Measurements from ENCODE around the gene SPATA16.
"Not testable (repeated sequence)": the region's sequence is repeated elsewhere in the genome, so short reads cannot be mapped to it uniquely, and the experiment has no call there.

The SPATA16 gene

GRCh38 chr3:172869368-172869771 lies 271.7 kb downstream of the SPATA16 start:
- no peak for DNase-seq

- no peak for DNase-seq
Observed at GRCh38 chr3:172868582-172869200, 272.3 kb downstream of the SPATA16 start.

DNA sequence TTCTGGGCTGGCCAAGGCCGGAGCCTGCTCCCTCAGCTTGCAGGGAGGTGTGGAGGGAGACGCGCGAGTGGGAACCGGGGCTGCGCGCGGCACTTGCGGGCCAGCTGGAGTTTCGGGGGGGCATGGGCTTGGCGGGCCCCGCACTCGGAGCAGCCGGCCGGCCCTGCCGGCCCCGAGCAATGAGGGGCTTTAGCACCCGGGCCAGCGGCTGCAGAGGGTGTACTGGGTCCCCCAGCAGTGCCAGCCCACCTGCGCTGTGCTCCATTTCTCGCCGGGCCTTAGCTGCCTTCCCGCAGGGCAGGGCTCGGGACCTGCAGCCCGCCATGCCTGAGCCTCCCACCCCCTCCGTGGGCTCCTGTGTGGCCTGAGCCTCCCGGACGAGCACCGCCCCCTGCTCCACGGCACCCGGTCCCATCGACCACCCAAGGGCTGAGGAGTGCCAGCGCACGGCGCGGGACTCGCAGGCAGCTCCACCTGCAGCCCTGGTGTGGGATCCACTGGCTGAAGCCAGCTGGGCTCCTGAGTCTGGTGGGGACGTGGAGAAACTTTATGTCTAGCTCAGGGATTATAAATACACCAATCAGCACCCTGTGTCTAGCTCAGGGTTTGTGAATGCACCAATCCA lies 274.2 kb downstream of the SPATA16 start:
- DNase-seq, result not testable (repeated sequence)

GRCh38 chr3:172859041-172859440 lies 282.0 kb downstream of the SPATA16 start:
- no peak for DNase-seq

DNA sequence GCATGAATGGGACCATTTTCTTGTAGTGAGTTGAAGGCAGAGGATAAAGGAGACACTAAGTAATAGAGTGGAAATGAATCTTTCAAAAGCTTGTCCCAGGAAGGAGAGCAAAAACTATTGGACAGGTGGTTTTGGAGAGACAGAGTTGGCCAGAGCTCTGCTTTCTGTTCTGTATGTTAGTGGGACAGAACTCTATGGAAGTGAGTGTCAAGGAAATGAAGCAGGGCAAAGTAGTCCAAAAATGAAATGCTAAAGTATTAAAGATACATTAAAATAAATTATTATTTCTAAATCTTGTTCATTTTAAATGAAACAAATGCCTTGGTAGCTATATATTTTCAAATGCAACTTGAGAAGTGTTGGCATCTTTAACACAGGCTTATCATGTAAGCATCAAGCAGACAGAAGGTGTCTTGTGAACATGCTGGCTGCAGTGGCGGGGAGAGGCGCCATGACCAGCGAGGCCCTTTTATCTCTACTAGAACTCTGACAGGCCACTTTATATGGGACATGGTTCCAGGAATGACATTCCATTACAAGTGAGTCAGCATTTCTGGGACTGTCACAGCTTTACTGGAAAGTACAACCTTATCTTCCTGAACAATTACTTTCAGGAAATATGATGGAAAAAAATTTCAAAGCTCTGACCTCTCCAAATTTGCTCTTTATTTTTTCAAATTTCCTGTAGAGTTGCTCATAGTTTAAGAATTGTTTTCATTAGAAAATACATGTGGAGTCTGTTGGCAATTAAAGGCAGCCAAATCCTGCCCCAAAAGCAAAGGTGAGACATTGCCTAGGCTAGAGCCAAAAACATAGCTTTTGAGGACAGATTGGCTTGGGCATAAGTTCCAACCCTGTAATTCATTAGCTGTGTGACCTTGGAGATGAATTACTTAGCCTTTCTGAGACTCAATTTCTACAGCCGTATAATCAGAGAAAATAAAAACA lies 284.0 kb downstream of the SPATA16 start:
- DNase-seq, result no peak

- no peak for DNase-seq
Observed at GRCh38 chr3:172855037-172855436, 286.0 kb downstream of the SPATA16 start.

- no peak for DNase-seq
Observed at GRCh38 chr3:172853921-172854666, 286.9 kb downstream of the SPATA16 start.

DNA sequence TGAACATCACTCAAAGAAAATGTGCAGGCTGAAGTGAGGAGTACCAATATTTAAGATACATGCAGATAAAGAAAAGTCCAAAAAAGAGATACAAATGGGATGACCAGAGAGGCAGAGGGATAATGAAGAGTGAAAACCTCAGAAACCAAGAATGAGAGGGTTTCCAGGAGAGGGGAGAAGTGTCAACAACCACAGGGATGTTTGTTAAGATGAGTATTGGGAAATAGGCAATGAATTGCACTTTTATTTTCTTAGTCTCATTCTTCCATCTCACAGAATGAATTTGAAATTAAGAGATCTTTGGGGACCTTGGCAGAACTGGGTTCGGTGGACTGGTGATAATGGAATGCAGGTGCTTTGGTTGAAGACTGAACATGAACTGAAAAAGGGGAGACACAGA lies 288.0 kb downstream of the SPATA16 start:
- no peak for DNase-seq

DNA sequence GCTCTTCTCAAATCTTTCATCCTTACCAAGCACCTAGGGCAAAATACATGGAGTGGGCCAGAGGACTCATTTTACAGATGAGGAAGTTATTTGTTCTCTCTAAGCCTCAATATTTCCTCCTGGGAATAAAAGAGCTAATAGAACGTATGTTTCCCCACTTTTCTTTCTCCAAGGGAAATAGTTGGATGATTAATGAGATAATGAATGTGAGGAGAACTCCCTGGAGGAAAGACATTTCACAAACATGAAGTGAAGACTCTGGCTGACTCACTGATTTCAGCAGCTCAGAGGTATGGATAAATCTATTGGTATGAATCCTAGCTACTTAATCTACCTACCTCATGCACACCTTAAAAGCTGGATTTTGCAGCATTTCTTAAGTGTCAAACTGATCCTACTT lies 292.1 kb downstream of the SPATA16 start:
- no peak for DNase-seq

DNA sequence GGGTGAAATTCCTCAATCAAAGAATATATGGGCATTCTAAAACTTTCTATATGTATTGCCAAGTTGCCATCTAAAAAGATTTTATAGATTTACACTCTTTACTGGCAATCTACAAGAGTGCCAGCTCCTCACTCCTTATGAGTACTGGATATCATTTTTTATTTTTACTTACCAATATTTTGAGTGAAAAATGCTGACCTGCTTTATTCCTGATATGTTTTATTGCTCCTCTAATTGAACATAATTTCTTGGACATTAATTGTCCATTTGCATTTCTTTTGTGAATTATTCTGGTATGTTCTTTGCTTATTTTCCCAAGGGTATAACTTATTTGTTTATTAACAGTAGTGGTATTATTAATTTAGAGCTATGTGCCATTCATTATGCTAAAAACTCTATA lies 293.7 kb downstream of the SPATA16 start:
- no peak for DNase-seq

DNA sequence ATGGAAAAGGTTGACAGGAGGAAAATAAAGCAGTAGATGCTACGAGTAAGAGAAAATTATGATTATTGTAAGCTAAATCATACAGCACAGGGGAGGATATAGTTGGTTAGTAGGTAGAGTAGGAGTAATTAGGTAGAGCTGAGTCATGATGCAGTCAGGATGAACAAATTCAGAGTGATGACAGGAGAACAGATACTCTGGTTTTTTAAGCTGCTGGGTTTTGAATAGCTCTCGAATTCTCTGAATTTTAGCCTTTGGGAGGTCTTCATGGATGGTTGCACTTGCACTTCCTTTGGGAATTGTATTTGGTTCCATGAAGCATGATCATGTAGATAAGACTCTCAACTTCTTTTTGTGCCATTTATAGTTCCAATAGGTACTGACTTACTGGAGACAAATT lies 294.3 kb downstream of the SPATA16 start:
- no peak for DNase-seq

GRCh38 chr3:172846103-172846561 lies 294.9 kb downstream of the SPATA16 start:
- DNase-seq, result no peak

DNA sequence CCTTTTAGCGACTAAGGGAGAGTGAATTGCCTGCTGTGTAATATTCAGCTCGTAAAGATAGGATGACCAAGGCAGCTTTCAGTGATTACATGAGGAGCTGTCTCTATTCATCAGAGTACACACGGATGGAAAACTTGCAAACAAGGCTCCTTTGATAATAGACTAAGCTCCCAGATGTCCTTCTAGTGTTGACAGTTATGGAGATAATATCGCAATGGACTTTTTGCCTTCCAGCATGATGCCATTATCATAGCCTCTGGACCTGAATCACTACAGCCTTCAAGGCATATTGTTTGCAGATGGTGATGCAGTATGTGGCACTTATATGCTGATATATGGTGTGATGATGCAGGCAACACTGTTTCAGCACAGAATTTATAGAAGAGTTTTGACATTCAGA lies 296.6 kb downstream of the SPATA16 start:
- no peak for DNase-seq

- no peak for DNase-seq
Observed at GRCh38 chr3:172840913-172841312, 300.1 kb downstream of the SPATA16 start.

- DNase-seq, result no peak
Observed at GRCh38 chr3:172840463-172840862, 300.6 kb downstream of the SPATA16 start.

DNA sequence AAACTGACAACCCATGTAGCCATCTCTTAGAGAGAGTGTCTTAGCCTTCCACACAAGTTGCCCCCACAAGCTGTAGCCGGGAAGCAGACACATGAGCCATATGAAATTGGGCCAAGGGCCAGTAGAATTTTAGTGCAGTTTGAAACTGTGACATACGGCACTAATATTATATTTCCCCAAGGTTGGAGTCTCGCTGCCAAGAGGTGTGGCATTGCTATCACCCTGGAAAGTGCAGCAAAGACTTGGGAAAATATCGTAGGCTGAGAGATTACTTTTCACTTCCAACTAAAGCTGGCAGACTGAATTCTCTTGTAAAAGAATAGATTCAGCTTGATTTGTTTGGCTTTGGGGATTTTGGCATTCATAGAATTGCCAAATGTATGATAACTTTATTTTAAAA lies 301.4 kb downstream of the SPATA16 start:
- no peak for DNase-seq
